GM23248 (cell line): ENCODE data around the gene PIK3CG.
"Not testable (repeated sequence)": the region's sequence is repeated elsewhere in the genome, so short reads cannot be mapped to it uniquely, and the experiment has no call there.

Source experiments
- EZH2 ChIP-seq: fragments of 200-600 bp; sonication (generic); IDR thresholded peaks from 2 replicates; pipeline ENCODE4 v1.6.1; 2018; ENCODE audit warnings: antibody characterized with exemption, mild to moderate bottlenecking; ENCODE audit not compliant: insufficient read depth, poor library complexity, severe bottlenecking
- EZH2phosphoT487 ChIP-seq: fragments of 200-600 bp; sonication (generic); IDR thresholded peaks from 2 replicates; pipeline ENCODE4 v1.6.1; 2018; ENCODE audit warnings: antibody characterized with exemption, moderate library complexity, mild to moderate bottlenecking, low read depth; ENCODE audit not compliant: insufficient read depth

- not testable (repeated sequence) for TF ChIP-seq EZH2, EZH2phosphoT487
Measured at GRCh38 chr7:106955857-106956256, 90.8 kb downstream of the PIK3CG start.
